Germinal center (tissue), 1 donor: Measurements from ENCODE around the gene PCSK1.
"Not testable (repeated sequence)": the region's sequence is repeated elsewhere in the genome, so short reads cannot be mapped to it uniquely, and the experiment has no call there.

Source experiments
- DNase-seq: peaks from one replicate; pipeline ENCODE4 v3.0.0; 2012; ENCODE audit warnings: mixed read lengths, low spot score

The PCSK1 gene

DNA sequence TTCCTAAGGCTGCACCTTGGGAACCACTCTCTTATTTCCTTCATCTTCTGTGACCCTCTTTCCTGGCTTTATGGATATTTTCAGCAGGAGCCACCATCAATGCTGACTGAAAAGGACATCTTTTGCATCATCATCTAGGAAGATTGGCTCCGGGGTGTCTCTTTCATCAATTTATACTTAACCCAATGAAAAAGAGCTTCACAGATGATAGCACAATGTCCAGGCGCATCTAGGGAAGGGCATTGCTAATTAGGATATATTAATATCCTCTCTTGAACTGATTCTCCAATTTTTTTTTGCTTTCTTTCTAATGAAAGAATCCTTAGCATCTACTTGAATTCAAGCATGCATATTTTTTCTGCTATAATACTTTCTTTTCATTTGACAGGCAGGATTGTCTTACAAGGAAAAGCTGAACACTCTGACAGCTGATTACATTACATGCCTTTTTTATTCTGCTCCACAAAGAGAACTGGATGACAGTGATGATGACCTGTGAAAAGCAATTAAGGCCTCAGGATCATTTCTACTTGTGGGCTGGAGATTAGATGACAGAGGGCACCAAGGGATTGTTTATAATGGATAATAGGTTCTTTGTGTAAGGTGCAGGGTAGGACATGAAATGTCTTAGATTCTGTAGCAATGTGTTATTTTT is 60.2 kb downstream of the PCSK1 start:
- DNase-seq: no peak

DNA sequence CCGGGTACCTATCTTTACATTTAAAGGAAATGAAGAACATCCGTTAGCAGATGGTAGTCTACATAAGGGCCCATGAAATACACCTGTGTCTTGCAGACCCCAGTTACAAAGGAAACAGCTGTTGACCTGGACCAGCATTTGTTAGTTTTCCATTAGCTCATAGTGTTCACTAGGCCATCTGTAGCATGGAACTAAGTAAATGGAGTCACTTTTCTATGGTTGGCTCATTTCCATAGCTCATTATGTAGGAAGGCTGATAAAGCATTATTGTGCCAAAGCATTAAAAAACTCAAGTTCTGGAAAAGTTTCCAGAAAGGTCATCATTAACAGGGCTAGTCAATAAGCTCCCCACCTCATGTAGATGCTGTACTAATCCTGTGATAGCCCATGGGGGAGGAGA is 62.1 kb downstream of the PCSK1 start:
- no peak for DNase-seq

DNA sequence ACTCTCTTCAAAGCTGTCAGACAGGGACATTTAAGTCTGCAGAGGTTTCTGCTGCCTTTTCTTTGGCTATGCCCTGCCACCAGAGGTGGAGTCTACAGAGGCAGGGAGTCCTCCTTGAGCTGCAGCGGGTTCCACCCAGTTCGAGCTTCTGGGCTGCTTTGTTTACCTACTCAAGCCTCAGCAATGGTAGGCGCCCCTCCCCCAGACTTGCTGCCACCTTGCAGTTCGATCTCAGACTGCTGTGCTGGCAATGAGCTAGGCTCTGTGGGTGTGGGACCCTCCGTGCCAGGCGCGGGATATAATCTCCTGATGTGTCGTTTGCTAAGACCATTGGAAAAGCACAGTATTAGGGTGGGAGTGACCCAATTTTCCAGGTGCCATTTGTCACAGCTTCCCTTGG is 65.7 kb downstream of the PCSK1 start:
- DNase-seq: not testable (repeated sequence)

DNA sequence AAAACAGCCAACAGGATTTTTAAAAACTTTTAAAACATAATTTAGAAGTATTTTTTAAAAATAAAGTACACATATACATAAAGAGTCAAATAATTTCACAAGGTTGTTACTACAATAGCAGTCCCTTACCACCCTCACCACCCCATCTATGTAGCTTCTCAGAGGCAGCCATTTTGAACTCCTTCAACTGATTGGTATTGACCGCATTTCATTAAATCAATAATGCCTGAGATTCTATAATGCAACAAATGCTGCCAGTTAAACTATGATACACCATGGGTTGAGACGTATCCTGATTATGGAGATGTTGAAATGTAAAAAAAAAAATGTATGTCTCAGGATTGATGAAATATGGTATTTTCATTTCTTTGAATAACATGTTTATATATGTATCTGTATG is 78.8 kb downstream of the PCSK1 start:
- DNase-seq: no peak

DNA sequence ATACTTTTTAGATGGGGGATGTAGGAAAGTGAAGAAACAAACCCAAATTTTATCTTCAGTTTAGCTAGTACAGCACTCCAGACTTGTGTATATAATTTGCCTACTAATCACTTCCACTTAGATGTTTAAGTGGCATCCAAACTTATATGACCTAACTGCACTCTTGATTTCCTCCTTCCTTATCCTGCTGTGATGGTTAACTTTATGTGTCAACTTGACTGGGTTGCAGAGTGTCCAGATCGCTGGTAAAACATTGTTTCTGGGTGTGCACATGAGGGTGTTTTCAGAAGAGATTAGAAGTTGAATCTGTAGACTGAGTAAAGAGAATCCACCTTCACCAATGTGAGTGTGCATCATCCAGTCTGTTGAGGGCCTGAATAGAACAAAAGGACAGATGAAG is 79.8 kb downstream of the PCSK1 start:
- DNase-seq: no peak

DNA sequence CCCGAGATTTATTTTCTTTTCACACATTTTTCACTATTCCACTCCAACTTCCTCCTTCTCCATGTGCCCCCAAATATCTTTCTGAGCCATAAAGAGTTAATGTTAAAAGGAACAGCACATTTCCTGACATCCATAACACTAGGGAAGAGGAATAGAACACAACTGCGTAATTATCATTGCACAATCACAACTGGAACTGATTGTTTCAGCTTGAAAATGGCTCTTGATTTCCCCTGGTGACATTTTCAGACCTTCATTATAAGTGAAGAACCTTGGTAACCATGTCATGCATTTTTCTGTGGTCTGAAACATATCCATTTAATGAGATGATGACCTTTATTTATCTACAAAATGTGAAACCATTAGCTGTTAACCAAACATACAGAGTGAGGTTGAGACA is 82.4 kb downstream of the PCSK1 start:
- no peak for DNase-seq

DNA sequence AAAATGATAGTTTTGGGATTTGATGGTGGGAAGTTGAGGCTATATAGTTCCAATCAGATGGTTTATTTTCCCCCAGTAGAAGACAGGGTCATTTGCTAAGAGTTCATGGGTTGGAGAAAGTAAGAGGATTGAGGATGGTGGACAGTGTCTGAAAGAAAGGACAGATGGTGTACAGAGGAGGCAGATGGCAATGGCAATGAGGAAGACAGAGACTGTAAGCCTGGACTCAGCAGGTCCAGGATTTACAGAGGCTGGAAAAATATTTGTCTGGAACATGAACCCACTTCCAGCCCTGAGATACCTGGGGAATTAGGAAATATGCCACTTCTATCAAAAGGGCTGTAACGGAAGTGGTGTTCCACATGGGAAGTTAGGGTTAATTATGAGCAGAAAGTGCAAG is 84.5 kb downstream of the PCSK1 start:
- DNase-seq: no peak

DNA sequence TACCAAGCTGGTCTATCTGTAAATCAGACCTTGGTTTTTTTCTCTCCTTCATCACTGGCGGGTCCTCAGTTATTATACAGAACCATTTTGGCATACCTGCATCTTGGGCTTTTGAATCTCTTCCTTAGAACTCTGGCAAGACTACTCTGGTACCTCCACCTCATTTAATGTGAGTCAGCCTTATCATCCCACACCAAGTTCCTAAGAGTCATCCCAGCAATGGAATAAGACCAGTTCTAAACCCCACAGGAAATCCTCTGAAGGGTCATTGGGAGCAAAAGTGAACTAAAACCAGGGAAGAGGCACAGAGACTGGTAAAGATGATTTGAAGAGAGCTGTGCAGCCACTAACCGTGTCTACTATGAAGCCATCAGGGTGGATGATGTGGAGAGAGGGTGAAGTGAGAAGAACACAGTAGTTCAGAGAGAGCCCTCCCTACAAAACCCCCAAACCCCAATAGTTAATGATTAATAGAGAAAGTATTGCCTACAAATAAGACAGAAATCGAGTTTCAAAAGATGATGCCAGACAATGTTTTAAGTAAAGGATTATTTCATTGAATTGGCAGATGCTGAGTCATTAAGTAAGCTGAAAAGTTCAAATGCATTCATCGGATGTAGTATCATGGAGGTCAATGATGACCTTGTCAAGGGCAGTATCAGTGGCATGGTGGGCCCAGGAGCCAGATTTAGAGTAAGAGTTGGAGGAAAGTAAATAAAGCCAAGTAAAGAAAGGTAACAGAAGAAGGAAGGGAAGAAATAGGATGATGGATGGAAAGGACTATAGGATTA is 85.4 kb downstream of the PCSK1 start:
- DNase-seq: no peak

DNA sequence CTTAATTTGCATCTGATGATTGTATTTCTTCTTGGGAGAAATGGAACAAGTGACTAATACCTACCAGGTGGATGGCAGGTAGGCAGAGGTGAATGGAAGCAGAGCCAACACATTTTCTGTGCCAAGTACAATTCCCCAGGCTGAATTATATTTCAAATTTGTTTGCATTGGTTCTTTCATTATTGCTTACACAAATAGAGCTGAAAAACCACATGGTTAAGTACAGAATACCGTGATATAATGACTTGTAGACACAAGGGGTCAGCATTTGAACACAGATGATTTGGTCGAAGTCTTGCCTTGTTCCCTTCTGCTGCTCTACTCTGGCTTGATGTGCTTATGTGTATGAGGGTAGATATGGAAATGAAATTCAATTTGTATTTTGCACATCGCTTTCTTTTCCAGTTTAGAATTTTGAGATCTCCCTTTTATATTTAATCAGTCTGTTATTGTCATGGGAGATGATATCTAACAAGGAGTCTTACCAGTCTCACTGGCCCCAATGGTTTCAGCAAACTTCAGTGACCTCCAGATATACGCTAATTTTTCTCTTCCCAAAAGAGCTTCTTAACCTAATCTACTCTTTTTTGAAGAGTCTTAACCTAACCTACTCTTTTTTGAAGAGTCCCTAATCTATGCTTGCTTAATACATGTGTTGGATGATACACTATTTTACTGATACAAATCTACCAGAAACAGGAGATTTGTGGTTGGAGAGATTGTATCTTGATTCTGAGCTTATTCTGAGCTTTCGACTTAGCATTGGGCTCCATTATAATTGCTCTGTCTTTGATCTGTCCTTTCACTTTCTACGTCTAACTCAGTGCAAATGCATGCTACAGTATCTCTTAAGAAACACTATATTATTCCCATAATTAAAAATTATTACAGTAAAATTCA is 88.1 kb downstream of the PCSK1 start:
- no peak for DNase-seq

DNA sequence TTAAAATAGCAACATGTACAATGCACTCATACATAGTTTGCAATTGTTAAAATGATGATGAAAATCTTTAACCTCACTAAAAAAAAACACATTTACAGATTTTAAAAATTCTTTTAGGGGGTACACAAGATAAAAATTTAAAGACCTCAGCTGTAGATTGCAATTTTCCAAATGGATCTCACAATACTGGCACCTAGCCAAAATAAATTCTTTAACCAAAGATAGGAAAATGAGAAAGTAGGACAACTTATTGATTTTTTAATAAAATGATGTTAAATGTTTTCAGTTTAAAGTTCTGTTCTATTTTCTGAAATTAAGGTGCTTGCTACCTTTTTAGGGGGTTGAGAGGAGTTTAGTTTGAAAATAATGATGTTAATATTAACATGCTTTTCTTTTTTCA is 90.0 kb downstream of the PCSK1 start:
- DNase-seq: no peak

DNA sequence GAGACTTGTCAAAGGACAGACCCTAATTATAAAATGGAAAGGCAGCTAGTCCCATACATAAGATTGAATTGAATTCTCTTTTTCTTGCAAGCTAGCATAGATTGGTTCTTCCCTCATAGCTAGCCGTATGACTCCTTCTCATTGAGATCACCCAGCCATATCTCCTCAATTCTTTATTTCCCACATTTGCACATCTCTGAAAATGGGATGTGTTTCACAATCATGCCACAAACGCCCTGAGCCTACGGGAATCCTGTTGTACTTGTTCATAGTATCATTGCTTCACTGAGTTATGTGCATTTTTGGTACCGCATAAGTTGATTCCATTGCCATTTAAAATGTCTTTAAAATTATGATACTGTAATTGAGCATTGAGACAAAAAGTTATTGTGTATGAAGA is 90.5 kb downstream of the PCSK1 start:
- DNase-seq: no peak
